ENCODE results near the gene FRMD3. TPM values are rescaled to one million over a fixed set of nuclear protein-coding genes. Genes with fewer than 3 reads are reported as not detected.

Gene FRMD3
- total RNA-seq, 1 donor from 2014 or later, result 0.65 TPM

DNA sequence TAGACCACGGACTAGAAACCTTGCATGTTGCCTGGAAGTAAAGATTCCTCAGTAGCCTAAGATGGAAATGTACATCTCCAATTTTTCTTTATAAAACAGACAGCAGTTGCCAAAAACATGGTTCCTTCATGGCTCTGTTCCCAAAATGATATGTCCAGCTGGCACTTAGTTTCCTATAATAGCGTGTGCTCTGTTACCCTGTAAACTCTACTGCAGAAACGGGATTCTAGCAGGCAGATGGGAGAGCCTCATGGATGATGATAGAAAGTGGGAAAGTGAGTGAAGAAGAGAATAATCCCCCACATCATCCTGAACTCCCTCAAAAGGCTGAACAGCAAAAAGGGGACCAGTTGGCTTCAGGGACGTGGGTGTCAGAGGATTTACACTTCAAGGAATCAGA lies 118.2 kb downstream of the FRMD3 start:
- DNase-seq (ENCODE audit: low spot score, unreplicated experiment), result no peak
- no peaks in the 10 kb centered on the region for H3K27me3 Mint-ChIP-seq
- H3K4me1 Mint-ChIP-seq (ENCODE audit: low read depth), result peaks cover 18% of the 10 kb centered on the region
- H3K9me3 Mint-ChIP-seq (ENCODE audit: low read depth), result no peaks in the 10 kb centered on the region
- TF ChIP-seq, protein P1, sequence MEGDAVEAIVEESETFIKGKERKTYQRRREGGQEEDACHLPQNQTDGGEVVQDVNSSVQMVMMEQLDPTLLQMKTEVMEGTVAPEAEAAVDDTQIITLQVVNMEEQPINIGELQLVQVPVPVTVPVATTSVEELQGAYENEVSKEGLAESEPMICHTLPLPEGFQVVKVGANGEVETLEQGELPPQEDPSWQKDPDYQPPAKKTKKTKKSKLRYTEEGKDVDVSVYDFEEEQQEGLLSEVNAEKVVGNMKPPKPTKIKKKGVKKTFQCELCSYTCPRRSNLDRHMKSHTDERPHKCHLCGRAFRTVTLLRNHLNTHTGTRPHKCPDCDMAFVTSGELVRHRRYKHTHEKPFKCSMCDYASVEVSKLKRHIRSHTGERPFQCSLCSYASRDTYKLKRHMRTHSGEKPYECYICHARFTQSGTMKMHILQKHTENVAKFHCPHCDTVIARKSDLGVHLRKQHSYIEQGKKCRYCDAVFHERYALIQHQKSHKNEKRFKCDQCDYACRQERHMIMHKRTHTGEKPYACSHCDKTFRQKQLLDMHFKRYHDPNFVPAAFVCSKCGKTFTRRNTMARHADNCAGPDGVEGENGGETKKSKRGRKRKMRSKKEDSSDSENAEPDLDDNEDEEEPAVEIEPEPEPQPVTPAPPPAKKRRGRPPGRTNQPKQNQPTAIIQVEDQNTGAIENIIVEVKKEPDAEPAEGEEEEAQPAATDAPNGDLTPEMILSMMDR (IDR thresholded peaks at IDR 0.05; ENCODE audit: unreplicated experiment), result no peak
- no peak overlapping the region for H3K4me3 Mint-ChIP-seq (ENCODE audit: low read depth)
- no peak overlapping the region for H3K27ac Mint-ChIP-seq
- peaks cover 1% of the 10 kb centered on the region for H3K36me3 Mint-ChIP-seq (ENCODE audit: insufficient read depth)

DNA sequence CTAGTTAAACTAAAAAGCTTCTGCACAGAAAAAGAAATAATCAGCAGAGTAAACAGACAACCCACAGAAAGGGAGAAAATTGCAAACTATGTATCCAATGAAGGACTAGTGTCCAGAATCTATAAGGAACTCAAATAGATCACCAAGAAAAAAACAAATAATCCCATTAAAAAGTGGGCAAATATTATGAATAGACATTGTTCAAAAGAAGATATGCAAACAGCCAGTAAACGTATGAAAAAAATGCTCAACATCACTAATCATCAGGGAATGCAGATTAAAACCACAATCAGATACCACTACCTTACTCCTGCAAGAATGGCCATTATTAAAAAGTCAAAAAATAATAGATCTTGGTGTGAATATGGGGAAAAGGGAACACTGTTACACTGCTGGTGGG lies 119.9 kb downstream of the FRMD3 start:
- Mint-ChIP-seq H3K4me3 (ENCODE audit: low read depth) (no peak overlapping the region), H3K9me3 (ENCODE audit: low read depth) (peaks cover 7% of the 10 kb centered on the region), H3K36me3 (ENCODE audit: insufficient read depth) (peaks cover 1% of the 10 kb centered on the region), H3K27ac (no peak overlapping the region), H3K4me1 (ENCODE audit: low read depth) (peaks cover 4% of the 10 kb centered on the region), H3K27me3 (no peaks in the 10 kb centered on the region)
- no peak for DNase-seq (ENCODE audit: low spot score, unreplicated experiment)
- TF ChIP-seq, protein P1 (IDR thresholded peaks at IDR 0.05; ENCODE audit: unreplicated experiment), result no peak

- H3K9me3 Mint-ChIP-seq (ENCODE audit: low read depth), result peaks cover 7% of the 10 kb centered on the region
- H3K4me3 Mint-ChIP-seq (ENCODE audit: low read depth), result no peak overlapping the region
- H3K36me3 Mint-ChIP-seq (ENCODE audit: insufficient read depth), result peaks cover 1% of the 10 kb centered on the region
- H3K4me1 Mint-ChIP-seq (ENCODE audit: low read depth), result peaks cover 4% of the 10 kb centered on the region
- DNase-seq (ENCODE audit: low spot score, unreplicated experiment), result no peak
- TF ChIP-seq, protein P1 (IDR thresholded peaks at IDR 0.05; ENCODE audit: unreplicated experiment), result no peak
- no peak overlapping the region for H3K27ac Mint-ChIP-seq
- peaks cover 3% of the 10 kb centered on the region for H3K27me3 Mint-ChIP-seq
Measured at GRCh38 chr9:83413367-83413766, 124.8 kb downstream of the FRMD3 start.

DNA sequence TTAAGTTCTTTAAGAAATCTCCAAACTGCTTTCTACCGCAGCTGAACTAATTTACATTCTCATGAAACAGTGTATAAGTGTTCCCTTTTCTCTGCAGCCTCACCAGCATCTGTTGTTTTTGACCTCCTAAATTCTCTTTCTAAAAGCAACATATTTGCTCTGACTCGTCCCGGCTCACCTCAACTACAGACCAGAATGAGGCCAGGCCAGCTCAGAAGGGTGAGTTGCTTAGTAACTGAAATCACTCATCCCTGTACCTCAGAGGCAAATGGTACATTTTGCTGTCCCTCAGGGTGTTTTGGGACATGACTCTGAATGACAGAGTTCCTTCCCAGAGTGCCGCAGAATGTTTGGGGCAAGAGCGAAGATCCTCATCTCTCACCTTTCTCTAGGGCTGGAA lies 127.5 kb downstream of the FRMD3 start:
- H3K27me3 Mint-ChIP-seq, result peaks cover 3% of the 10 kb centered on the region
- H3K4me3 Mint-ChIP-seq (ENCODE audit: low read depth), result no peak overlapping the region
- H3K36me3 Mint-ChIP-seq (ENCODE audit: insufficient read depth), result no peaks in the 10 kb centered on the region

DNA sequence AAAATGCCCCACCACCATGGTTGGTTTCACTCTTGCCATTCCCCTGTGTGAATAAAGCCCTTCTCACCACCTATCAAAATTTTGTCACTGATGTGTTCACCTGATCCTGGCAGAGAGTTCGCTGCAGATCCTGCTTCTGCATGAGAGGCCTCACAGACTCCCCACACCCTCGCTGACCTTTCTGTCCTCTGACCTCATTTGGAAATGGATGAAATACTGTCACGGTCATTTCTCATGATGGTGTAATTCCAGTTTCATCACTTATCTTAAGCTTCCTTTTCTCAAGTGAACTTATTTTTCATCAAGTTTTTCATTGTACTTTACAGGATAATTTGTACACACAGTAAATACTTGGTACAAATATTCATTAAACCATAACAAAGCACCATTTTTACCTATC lies 131.3 kb downstream of the FRMD3 start:
- H3K4me3 Mint-ChIP-seq (ENCODE audit: low read depth), result no peak overlapping the region
- DNase-seq (ENCODE audit: low spot score, unreplicated experiment), result no peak
- H3K36me3 Mint-ChIP-seq (ENCODE audit: insufficient read depth), result no peaks in the 10 kb centered on the region
- H3K27ac Mint-ChIP-seq, result no peak overlapping the region
- H3K9me3 Mint-ChIP-seq (ENCODE audit: low read depth), result peaks cover 3% of the 10 kb centered on the region
- peaks cover 9% of the 10 kb centered on the region for H3K4me1 Mint-ChIP-seq (ENCODE audit: low read depth)
- H3K27me3 Mint-ChIP-seq, result peaks cover 3% of the 10 kb centered on the region
- TF ChIP-seq, protein P1 (IDR thresholded peaks at IDR 0.05; ENCODE audit: unreplicated experiment), result no peak

More for the DNA sequence above, 127.5 kb downstream of the FRMD3 start:
- TF ChIP-seq, protein P1 (IDR thresholded peaks at IDR 0.05; ENCODE audit: unreplicated experiment), result no peak
- peaks cover 1% of the 10 kb centered on the region for H3K4me1 Mint-ChIP-seq (ENCODE audit: low read depth)
- DNase-seq (ENCODE audit: low spot score, unreplicated experiment), result no peak
- H3K27ac Mint-ChIP-seq, result no peak overlapping the region
- H3K9me3 Mint-ChIP-seq (ENCODE audit: low read depth), result peaks cover 10% of the 10 kb centered on the region

Data from progenitor cell of endocrine pancreas (in vitro differentiated cells).